COR-L47 (cell line): ENCODE data around the gene LACTB.
"Not testable (repeated sequence)": the region's sequence is repeated elsewhere in the genome, so short reads cannot be mapped to it uniquely, and the experiment has no call there.

Experiments
- DNase-seq: peaks from one replicate; lab custom pipeline; 2025; lab: John Stamatoyannopoulos, UW

LACTB gene

GRCh38 chr15:63089260-63090043, 32.2 kb upstream of the LACTB start:
- DNase-seq, result peak; percentile 71

- no peak for DNase-seq
Measured at GRCh38 chr15:63090472-63090871, 31.2 kb upstream of the LACTB start.

- no peak for DNase-seq
Measured at GRCh38 chr15:63090887-63091286, 30.8 kb upstream of the LACTB start.

GRCh38 chr15:63091679-63092446, 29.8 kb upstream of the LACTB start:
- DNase-seq, result no peak

- peak; percentile 65 for DNase-seq
Measured at GRCh38 chr15:63093486-63094205, 28.0 kb upstream of the LACTB start.

GRCh38 chr15:63094495-63094931, 27.1 kb upstream of the LACTB start:
- no peak for DNase-seq

GRCh38 chr15:63096178-63096577, 25.5 kb upstream of the LACTB start:
- no peak for DNase-seq

- not testable (repeated sequence) for DNase-seq
Measured at GRCh38 chr15:63098901-63099300, 22.8 kb upstream of the LACTB start.

- not testable (repeated sequence) for DNase-seq
Measured at GRCh38 chr15:63099581-63099980, 22.1 kb upstream of the LACTB start.

- no peak for DNase-seq
Measured at GRCh38 chr15:63103416-63103815, 18.2 kb upstream of the LACTB start.

- no peak for DNase-seq
Measured at GRCh38 chr15:63104727-63105126, 16.9 kb upstream of the LACTB start.

- not testable (repeated sequence) for DNase-seq
Measured at GRCh38 chr15:63105354-63105753, 16.3 kb upstream of the LACTB start.

- DNase-seq, result no peak
Measured at GRCh38 chr15:63107895-63108546, 13.6 kb upstream of the LACTB start.

- no peak for DNase-seq
Measured at GRCh38 chr15:63109498-63109897, 12.2 kb upstream of the LACTB start.

GRCh38 chr15:63109920-63110319, 11.7 kb upstream of the LACTB start:
- no peak for DNase-seq

- DNase-seq, result no peak
Measured at GRCh38 chr15:63110428-63111026, 11.1 kb upstream of the LACTB start.

GRCh38 chr15:63111481-63111880, 10.2 kb upstream of the LACTB start:
- no peak for DNase-seq

- no peak for DNase-seq
Measured at GRCh38 chr15:63112871-63113270, 8.8 kb upstream of the LACTB start.

GRCh38 chr15:63114465-63114864, 7.2 kb upstream of the LACTB start:
- no peak for DNase-seq

- no peak for DNase-seq
Measured at GRCh38 chr15:63118854-63119253, 2.8 kb upstream of the LACTB start.

- DNase-seq, result peak; percentile 24
Measured at GRCh38 chr15:63122002-63122875, 578 bp downstream of the LACTB start.
